ENCODE data around the gene LPCAT1. TPM values are rescaled to one million over a fixed set of nuclear protein-coding genes. Genes with fewer than 3 reads are reported as not detected.
A peak's percentile ranks its signal among the peaks of the same experiment; 100 is the strongest.
"Not testable (repeated sequence)": the region's sequence is repeated elsewhere in the genome, so short reads cannot be mapped to it uniquely, and the experiment has no call there.

The LPCAT1 gene
- total RNA-seq, 1 experiment from 2014 or later: 59.8 TPM

DNA sequence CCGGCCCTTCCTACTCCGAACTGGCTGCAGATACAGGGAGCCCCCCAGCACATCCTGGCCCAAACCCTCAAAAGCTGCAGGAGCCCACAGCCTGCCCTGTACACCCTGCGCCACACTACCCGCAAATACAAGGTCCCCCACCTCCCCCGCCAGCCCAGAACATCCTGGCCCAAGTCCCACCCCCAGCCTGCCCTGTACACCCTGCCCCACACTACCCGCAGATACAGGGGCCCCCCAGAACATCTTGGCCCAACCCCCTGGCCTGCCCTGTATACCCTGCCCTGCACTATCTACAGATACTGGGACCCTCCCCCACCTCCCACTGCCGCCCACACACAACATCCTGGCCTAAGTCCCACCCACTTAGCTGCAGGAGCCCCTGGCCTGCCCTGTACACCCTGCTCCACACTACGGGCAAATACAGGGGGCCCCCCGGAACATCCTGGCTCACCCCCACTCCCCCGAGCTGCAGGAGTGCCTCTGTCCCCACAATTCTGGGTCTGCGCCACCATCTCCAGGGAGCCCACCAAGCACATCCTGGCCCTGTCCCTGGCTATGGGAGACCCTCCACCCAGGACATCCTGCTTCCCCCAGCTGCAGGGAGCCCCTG, 8.3 kb downstream of the LPCAT1 start:
- Histone ChIP-seq H3K4me1 (ENCODE audit: control insufficient read depth, insufficient read depth, low read length) (peaks cover 14% of the 10 kb centered on the region), H3K36me3 (ENCODE audit: control insufficient read depth, insufficient read depth, low read length) (peaks cover 2% of the 10 kb centered on the region; the same call in 1 of the 2 replicates), H3K4me3 (ENCODE audit: low read depth in 2 of 2, low read length in 2 of 2) (no peak overlapping the region), H3K27ac (ENCODE audit: low read length) (0 out of 2 replicates have a peak overlapping the region, but pooled peaks have one; percentile 12), H3K9me3 (ENCODE audit: control insufficient read depth, insufficient read depth, low read depth, low read length) (no peaks in the 10 kb centered on the region), H3K27me3 (ENCODE audit: control insufficient read depth, insufficient read depth, low read length) (no peaks in the 10 kb centered on the region)
- intact Hi-C loops (cut with micrococcal nuclease; ENCODE audit: unreplicated experiment): no loop called here
- POLR2A ChIA-PET: no interaction called here
- in situ Hi-C loops (cut with HindIII; ENCODE audit: low pct_unique_long_range_greater_than_20kb, low sequenced_read_pairs): no loop called here
- BruUV-seq (replicated peaks): no TSS peak
- TF ChIP-seq, protein P1, sequence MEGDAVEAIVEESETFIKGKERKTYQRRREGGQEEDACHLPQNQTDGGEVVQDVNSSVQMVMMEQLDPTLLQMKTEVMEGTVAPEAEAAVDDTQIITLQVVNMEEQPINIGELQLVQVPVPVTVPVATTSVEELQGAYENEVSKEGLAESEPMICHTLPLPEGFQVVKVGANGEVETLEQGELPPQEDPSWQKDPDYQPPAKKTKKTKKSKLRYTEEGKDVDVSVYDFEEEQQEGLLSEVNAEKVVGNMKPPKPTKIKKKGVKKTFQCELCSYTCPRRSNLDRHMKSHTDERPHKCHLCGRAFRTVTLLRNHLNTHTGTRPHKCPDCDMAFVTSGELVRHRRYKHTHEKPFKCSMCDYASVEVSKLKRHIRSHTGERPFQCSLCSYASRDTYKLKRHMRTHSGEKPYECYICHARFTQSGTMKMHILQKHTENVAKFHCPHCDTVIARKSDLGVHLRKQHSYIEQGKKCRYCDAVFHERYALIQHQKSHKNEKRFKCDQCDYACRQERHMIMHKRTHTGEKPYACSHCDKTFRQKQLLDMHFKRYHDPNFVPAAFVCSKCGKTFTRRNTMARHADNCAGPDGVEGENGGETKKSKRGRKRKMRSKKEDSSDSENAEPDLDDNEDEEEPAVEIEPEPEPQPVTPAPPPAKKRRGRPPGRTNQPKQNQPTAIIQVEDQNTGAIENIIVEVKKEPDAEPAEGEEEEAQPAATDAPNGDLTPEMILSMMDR (IDR thresholded peaks at IDR 0.05): no peak
- TF ChIP-seq, protein P2, sequence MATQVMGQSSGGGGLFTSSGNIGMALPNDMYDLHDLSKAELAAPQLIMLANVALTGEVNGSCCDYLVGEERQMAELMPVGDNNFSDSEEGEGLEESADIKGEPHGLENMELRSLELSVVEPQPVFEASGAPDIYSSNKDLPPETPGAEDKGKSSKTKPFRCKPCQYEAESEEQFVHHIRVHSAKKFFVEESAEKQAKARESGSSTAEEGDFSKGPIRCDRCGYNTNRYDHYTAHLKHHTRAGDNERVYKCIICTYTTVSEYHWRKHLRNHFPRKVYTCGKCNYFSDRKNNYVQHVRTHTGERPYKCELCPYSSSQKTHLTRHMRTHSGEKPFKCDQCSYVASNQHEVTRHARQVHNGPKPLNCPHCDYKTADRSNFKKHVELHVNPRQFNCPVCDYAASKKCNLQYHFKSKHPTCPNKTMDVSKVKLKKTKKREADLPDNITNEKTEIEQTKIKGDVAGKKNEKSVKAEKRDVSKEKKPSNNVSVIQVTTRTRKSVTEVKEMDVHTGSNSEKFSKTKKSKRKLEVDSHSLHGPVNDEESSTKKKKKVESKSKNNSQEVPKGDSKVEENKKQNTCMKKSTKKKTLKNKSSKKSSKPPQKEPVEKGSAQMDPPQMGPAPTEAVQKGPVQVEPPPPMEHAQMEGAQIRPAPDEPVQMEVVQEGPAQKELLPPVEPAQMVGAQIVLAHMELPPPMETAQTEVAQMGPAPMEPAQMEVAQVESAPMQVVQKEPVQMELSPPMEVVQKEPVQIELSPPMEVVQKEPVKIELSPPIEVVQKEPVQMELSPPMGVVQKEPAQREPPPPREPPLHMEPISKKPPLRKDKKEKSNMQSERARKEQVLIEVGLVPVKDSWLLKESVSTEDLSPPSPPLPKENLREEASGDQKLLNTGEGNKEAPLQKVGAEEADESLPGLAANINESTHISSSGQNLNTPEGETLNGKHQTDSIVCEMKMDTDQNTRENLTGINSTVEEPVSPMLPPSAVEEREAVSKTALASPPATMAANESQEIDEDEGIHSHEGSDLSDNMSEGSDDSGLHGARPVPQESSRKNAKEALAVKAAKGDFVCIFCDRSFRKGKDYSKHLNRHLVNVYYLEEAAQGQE (IDR thresholded peaks at IDR 0.05; ENCODE audit: insufficient read depth in 1 of 2, low read depth in 2 of 2, low read length in 1 of 2): no peak
- no peak for TF ChIP-seq TCF7L2 (IDR thresholded peaks at IDR 0.05; ENCODE audit: low read depth, low read length)
- TF ChIP-seq POLR2AphosphoS5 (IDR thresholded peaks at IDR 0.05; ENCODE audit: low read depth, low read length): no peak
- no peak for TF ChIP-seq SIN3A (IDR thresholded peaks at IDR 0.05; ENCODE audit: borderline replicate concordance, insufficient read depth, low read depth, low read length)
- DNase-seq (ENCODE audit: low read depth, low spot score) (no peak), ATAC-seq (no peak)
- CTCF ChIA-PET: no interaction called here

DNA sequence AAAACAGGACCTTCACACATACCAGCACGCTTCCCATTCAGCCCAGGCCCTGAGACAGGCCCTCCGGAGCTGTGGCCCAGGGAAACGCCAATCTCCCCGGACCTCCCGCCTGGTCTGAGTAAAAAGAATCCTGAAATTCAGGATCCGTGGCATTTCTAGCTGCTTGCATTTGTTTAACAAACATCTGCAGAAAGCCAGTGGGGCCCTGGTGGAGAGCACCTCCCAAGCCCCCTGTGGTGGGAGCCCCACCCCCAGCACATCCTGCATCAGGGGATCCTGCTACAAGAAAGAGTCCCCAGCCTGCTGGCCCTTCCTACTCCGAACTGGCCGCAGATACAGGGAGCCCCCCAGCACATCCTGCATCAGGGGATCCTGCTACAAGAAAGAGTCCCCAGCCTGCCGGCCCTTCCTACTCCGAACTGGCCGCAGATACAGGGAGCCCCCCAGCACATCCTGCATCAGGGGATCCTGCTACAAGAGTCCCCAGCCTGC, 8.9 kb downstream of the LPCAT1 start:
- BruUV-seq (replicated peaks); POLR2A ChIA-PET: not testable (repeated sequence)

DNA sequence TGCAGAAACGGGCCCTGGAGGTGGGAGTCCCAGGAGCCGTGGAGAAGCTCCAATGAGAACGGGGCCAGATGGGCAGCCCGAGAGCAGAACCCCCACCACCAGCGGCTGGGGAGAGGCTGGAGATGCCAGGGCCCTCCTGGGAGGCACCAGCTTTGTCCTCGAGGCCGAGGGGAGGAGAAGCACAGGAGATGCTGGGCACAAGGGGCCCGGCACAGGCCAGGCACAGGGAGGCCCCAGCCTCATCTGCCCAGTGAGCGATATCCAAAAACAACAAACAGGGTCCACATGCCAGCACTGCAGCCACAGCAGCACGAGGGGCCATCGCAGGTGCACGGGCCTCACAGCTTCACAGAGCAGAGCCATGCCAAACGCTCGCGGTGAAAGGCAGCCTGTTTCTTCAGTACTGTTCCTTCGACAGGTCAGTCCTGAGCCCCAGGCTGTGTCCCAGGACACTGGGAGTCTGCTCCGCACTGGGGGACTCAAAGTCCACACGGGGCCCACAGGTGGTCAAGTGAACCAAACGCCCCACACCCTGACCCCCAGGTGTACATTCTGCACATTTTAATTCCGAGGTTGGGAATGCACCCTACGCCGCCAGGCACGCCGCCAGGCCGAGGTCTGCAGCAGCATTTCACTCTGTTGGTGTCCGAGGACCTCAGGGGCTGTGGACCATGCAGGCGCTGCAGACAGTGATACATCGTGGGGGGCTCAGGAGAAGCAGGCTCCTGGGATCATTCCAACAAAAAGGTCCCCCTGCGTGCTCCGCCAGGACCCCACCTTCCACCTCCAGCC, 9.5 kb downstream of the LPCAT1 start:
- ChIA-PET POLR2A (no interaction called here), CTCF (no interaction called here)
- intact Hi-C loops (cut with micrococcal nuclease; ENCODE audit: unreplicated experiment) (no loop called here), in situ Hi-C loops (cut with HindIII; ENCODE audit: low pct_unique_long_range_greater_than_20kb, low sequenced_read_pairs) (no loop called here)
- H3K36me3 ChIP-seq (ENCODE audit: control insufficient read depth, insufficient read depth, low read length): no peaks in the 10 kb centered on the region; the same call in 1 of the 2 replicates
- BruUV-seq (replicated peaks): no TSS peak
- H3K4me3 ChIP-seq (ENCODE audit: low read depth in 2 of 2, low read length in 2 of 2): no peak overlapping the region
- H3K27me3 ChIP-seq (ENCODE audit: control insufficient read depth, insufficient read depth, low read length): no peaks in the 10 kb centered on the region
- TF ChIP-seq, protein P2 (IDR thresholded peaks at IDR 0.05; ENCODE audit: insufficient read depth in 1 of 2, low read depth in 2 of 2, low read length in 1 of 2): no peak
- TF ChIP-seq POLR2AphosphoS5 (IDR thresholded peaks at IDR 0.05; ENCODE audit: low read depth, low read length): no peak
- no peak for TF ChIP-seq TCF7L2 (IDR thresholded peaks at IDR 0.05; ENCODE audit: low read depth, low read length)
- TF ChIP-seq, protein P1 (IDR thresholded peaks at IDR 0.05): no peak
- no peak for TF ChIP-seq SIN3A (IDR thresholded peaks at IDR 0.05; ENCODE audit: borderline replicate concordance, insufficient read depth, low read depth, low read length)
- ATAC-seq (no peak), DNase-seq (ENCODE audit: low read depth, low spot score) (no peak)
- peaks cover 14% of the 10 kb centered on the region for H3K4me1 ChIP-seq (ENCODE audit: control insufficient read depth, insufficient read depth, low read length)
- H3K27ac ChIP-seq (ENCODE audit: low read length): no peak overlapping the region
- H3K9me3 ChIP-seq (ENCODE audit: control insufficient read depth, insufficient read depth, low read depth, low read length): no peaks in the 10 kb centered on the region

More for the DNA sequence above, 8.9 kb downstream of the LPCAT1 start:
- H3K36me3 ChIP-seq (ENCODE audit: control insufficient read depth, insufficient read depth, low read length); H3K9me3 ChIP-seq (ENCODE audit: control insufficient read depth, insufficient read depth, low read depth, low read length); H3K27me3 ChIP-seq (ENCODE audit: control insufficient read depth, insufficient read depth, low read length); intact Hi-C loops (cut with micrococcal nuclease; ENCODE audit: unreplicated experiment); CTCF ChIA-PET; ATAC-seq; in situ Hi-C loops (cut with HindIII; ENCODE audit: low pct_unique_long_range_greater_than_20kb, low sequenced_read_pairs); H3K27ac ChIP-seq (ENCODE audit: low read length); DNase-seq (ENCODE audit: low read depth, low spot score); H3K4me3 ChIP-seq (ENCODE audit: low read depth in 2 of 2, low read length in 2 of 2): not testable (repeated sequence)
- peaks cover 14% of the 10 kb centered on the region for H3K4me1 ChIP-seq (ENCODE audit: control insufficient read depth, insufficient read depth, low read length)

Measured in Panc1 (cell line).